ENCODE data around the gene LSM7. TPM values are rescaled to one million over a fixed set of nuclear protein-coding genes. Genes with fewer than 3 reads are reported as not detected.

The LSM7 gene
- total and polyA plus RNA-seq, 9 of the 15 experiments (the other 6 are each of a cell fraction or from before 2014, with no cell fraction given) = 40.5 to 690 (median 265) TPM

- in situ Hi-C loops (cut with MboI) (no loop called here), intact Hi-C loops (cut with micrococcal nuclease) (no loop called here)
- Histone ChIP-seq H2AFZ (ENCODE audit: low read depth, low read length) (no peak overlapping the region), H3K4me3 (no peak overlapping the region), H3K27me3 (ENCODE audit: control insufficient read depth in 2 of 2, insufficient read depth in 2 of 2, low read length in 2 of 2) (peaks cover 17 to 46% of the 10 kb centered on the region in 2 experiments; a peak in 4 of 5 replicates), H3K4me1 (replicated peaks in 1 of 2; ENCODE audit: control insufficient read depth in 2 of 2, insufficient read depth in 2 of 2, low read length in 2 of 2) (peaks cover 0 to 31% of the 10 kb centered on the region in 2 experiments; a peak in 3 of 5 replicates), H3K36me3 (ENCODE audit: control insufficient read depth, insufficient read depth, low read length) (no peaks in the 10 kb centered on the region), H4K20me1 (replicated peaks; ENCODE audit: control insufficient read depth, insufficient read depth, low read length) (no peaks in the 10 kb centered on the region; the same call in 1 of the 2 replicates), H3K9ac (ENCODE audit: insufficient read depth in 1 of 2, low read depth in 2 of 2, low read length in 2 of 2) (0 out of 4 replicates have a peak overlapping the region, but pooled peaks of 1 of the 2 experiments have one; percentile 6), H3K9me1 (ENCODE audit: control insufficient read depth, insufficient read depth, low read length) (peaks cover 5% of the 10 kb centered on the region), H3K79me2 (ENCODE audit: control insufficient read depth, insufficient read depth, low read length) (no peaks in the 10 kb centered on the region), H3K9me3 (replicated peaks; ENCODE audit: control insufficient read depth, insufficient read depth, low read depth, low read length) (no peaks in the 10 kb centered on the region; the same call in 1 of the 2 replicates), H3K27ac (ENCODE audit: extremely low read depth, low read depth, low read length) (no peak overlapping the region), H3K4me2 (ENCODE audit: insufficient read depth, low read length) (no peak overlapping the region)
- FAIRE-seq (peak; percentile 48), DNase-seq (ENCODE audit: extremely low read depth in 1 of 4, low spot score in 3 of 4) (no peak), ATAC-seq (peak; percentile 38; the same call in 1 of the 3 replicates)
- WGBS (ENCODE audit: insufficient coverage, low coverage, missing lambda C conversion rate) = 7% methylated on average over 17 of the region's 24 CpGs
- CTCF ChIA-PET (ENCODE audit: low intra/inter-chr PET ratio) = no interaction called here
- no TSS peak for BruUV-seq (replicated peaks)
- POLR2A ChIA-PET = no interaction called here
- TF ChIP-seq MAFG (tag; conservative IDR thresholded peaks at IDR 0.05) (no peak), ZNF764 (CRISPR knock-in tag; IDR thresholded peaks at IDR 0.05; ENCODE audit: low read depth) (no peak), SIX5 (IDR thresholded peaks at IDR 0.05; ENCODE audit: borderline replicate concordance in 1 of 2, insufficient read depth in 1 of 2, low read depth in 1 of 2, low read length in 2 of 2) (no peak), CBX5 (IDR thresholded peaks at IDR 0.05; ENCODE audit: borderline replicate concordance, low read depth) (no peak), FUS (optimal IDR thresholded peaks at IDR 0.05; ENCODE audit: low read depth, low read length) (no peak), ELF1 (tag; IDR thresholded peaks at IDR 0.05) (no peak), SMARCE1 (IDR thresholded peaks at IDR 0.05) (no peak), ZEB2 (IDR thresholded peaks at IDR 0.05) (no peak), TCFL5 (CRISPR knock-in tag; conservative IDR thresholded peaks at IDR 0.05) (no peak), EP400 (IDR thresholded peaks at IDR 0.05) (peak; percentile 25; the same call in 1 of the 2 replicates), HNRNPLL (IDR thresholded peaks at IDR 0.05; ENCODE audit: low read depth, low read length, poor library complexity, severe bottlenecking) (no peak), NR2C1 (IDR thresholded peaks at IDR 0.05) (0 out of 2 replicates have a peak, but pooled peaks have one; percentile 4), NR2C1 (tag; IDR thresholded peaks at IDR 0.05) (no peak), E2F4 (CRISPR knock-in tag; IDR thresholded peaks at IDR 0.05; ENCODE audit: low read depth) (no peak), ZBED1 (IDR thresholded peaks at IDR 0.05) (no peak), TOE1 (IDR thresholded peaks at IDR 0.05; ENCODE audit: borderline replicate concordance) (peak; percentile 32; the same call in 1 of the 2 replicates), TOE1 (CRISPR knock-in tag; IDR thresholded peaks at IDR 0.05; ENCODE audit: borderline replicate concordance, low read depth) (no peak), SMC3 (conservative IDR thresholded peaks at IDR 0.05; ENCODE audit: insufficient read depth, low read depth, low read length) (no peak), ZNF354B (CRISPR knock-in tag; IDR thresholded peaks at IDR 0.05) (no peak), HDAC1 (IDR thresholded peaks at IDR 0.05) (no peak)
- TF ChIP-seq, protein P1, sequence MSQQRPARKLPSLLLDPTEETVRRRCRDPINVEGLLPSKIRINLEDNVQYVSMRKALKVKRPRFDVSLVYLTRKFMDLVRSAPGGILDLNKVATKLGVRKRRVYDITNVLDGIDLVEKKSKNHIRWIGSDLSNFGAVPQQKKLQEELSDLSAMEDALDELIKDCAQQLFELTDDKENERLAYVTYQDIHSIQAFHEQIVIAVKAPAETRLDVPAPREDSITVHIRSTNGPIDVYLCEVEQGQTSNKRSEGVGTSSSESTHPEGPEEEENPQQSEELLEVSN (IDR thresholded peaks at IDR 0.05; ENCODE audit: borderline replicate concordance in 1 of 2, extremely low read depth in 1 of 2, insufficient read depth in 1 of 2, insufficient read length in 1 of 2, low read depth in 1 of 2, low read length in 1 of 2, poor library complexity in 1 of 2, severe bottlenecking in 1 of 2) = peak in 1 of 2 experiments; percentile 15
These were observed 33.1 kb upstream of the LSM7 start for GRCh38 chr19:2361246-2362045.

All from K562 (cell line).